Stomach (tissue), 9 donors: ENCODE results near the gene CHN1. TPM values are rescaled to one million over a fixed set of nuclear protein-coding genes. Genes with fewer than 3 reads are reported as not detected.

Experiments
- DNase-seq, 2 donors: peaks; one replicate each; pipeline versions ENCODE4 v3.0.0 to v3.0.0-alpha.2; 2013 to 2019
- H3K27ac ChIP-seq, 5 donors: fragments of 200-600 bp in 4 of 5; sonication (generic) in 4 of 5; one replicate each; pipeline ENCODE4 v1.5.1; 2013 to 2019; ENCODE audit warnings: mild to moderate bottlenecking in 1 of 5, moderate library complexity in 1 of 5
- H3K27me3 ChIP-seq, 3 donors: fragments of 200-600 bp; sonication (generic); one replicate each; pipeline ENCODE4 v1.5.1; 2017 to 2019; ENCODE audit warnings: mixed run types in 1 of 3
- H3K36me3 ChIP-seq, 4 donors: fragments of 200-600 bp; sonication (generic); 1 replicate in 3 of 4; 2 replicates in 1 of 4; pipeline ENCODE4 v1.5.1; 2016 to 2019
- H3K4me1 ChIP-seq, 4 donors: fragments of 200-600 bp; sonication (generic); one replicate each; pipeline ENCODE4 v1.5.1; 2016 to 2019
- H3K4me3 ChIP-seq, 4 donors: fragments of 200-600 bp; sonication (generic) in 3 of 4; one replicate each; pipeline ENCODE4 v1.5.1; 2016 to 2019; ENCODE audit warnings: mild to moderate bottlenecking in 1 of 4
- H3K9me3 ChIP-seq, 4 donors: fragments of 200-600 bp; sonication (generic); one replicate each; pipeline ENCODE4 v1.5.1; 2016 to 2019
- CTCF ChIP-seq, 7 experiments: fragments of 450-650 bp in 4 of 7; fragments of 200-600 bp in 3 of 7; sonication (generic) in 3 of 7; IDR thresholded peaks; one replicate each; pipeline ENCODE4 v1.5.1; 2016 to 2019; ENCODE audit warnings: antibody characterized with exemption in 7 of 7, control low read depth in 2 of 7, mild to moderate bottlenecking in 1 of 7
- EP300 ChIP-seq: sonication (generic); formaldehyde crosslinking; IDR thresholded peaks from one replicate; pipeline ENCODE4 v1.6.1; 2017; ENCODE audit warnings: antibody characterized with exemption
- POLR2A ChIP-seq, 4 donors: fragments of 450-650 bp; IDR thresholded peaks; one replicate each; pipeline ENCODE4 v1.6.1; 2016; ENCODE audit warnings: antibody characterized with exemption in 4 of 4, control low read depth in 2 of 4, mild to moderate bottlenecking in 1 of 4, moderate library complexity in 1 of 4
- POLR2AphosphoS5 ChIP-seq, 3 donors: sonication (generic); formaldehyde crosslinking; IDR thresholded peaks; one replicate each; pipeline ENCODE4 v1.6.1; 2016; ENCODE audit warnings: antibody characterized with exemption in 3 of 3
- WGBS, 5 donors: extraction: QIAGEN DNeasy Blood & Tissue Kit in 3 of 5; methylation state at CpG; one replicate each; pipeline versions ENCODE4 v1.1.5 to v1.1.7; 2013 to 2018; 5-methylcytosine and 5-hydroxymethylcytosine counted together
- intact Hi-C: fragments of 100-400 bp; cut with DNase I; formaldehyde crosslinking; loops from one replicate; pipeline ENCODE4 v1.15.1; 2023; ENCODE audit warnings: low total_unique reads
- polyA plus RNA-seq, 3 donors: library from polyadenylated mRNA; stranded (reverse); fragments of 200-250 nt; gene quantifications; one replicate each; pipeline ENCODE4 v1.2.3, GENCODE V29; 2013
- total RNA-seq, 5 donors: library from RNA; depleted of rRNA; stranded (reverse); fragments of >200 nt; gene quantifications; one replicate each; pipeline versions ENCODE4 v1.1.0 to v1.2.3, GENCODE V29; 2014 to 2016
- donor health status: healthy with polysubstance abuse.
- donor health status: Bipolar disorder and iron deficiency.
- donor health status: healthy.

Gene CHN1
- total and polyA plus RNA-seq, 8 donors = 2.3 to 50.9 (median 12.2) TPM; not detected in 1

GRCh38 chr2:174841350-174841749, 163.8 kb downstream of the CHN1 start:
- WGBS, 5 donors = 83 to 97% (median 94%) methylated on average over 2 of the region's 2 CpGs
- no peaks in the 10 kb centered on the region for H3K9me3 ChIP-seq
- TF ChIP-seq POLR2A (IDR thresholded peaks at IDR 0.05) (no peak), CTCF (IDR thresholded peaks at IDR 0.05) (no peak), EP300 (no peak), POLR2AphosphoS5 (IDR thresholded peaks at IDR 0.05) (no peak)
- no peaks in the 10 kb centered on the region for H3K36me3 ChIP-seq
- peaks cover 0 to 14% (median 4%) of the 10 kb centered on the region in 4 donors for H3K4me1 ChIP-seq
- intact Hi-C loops = no loop called here
- no peak overlapping the region for H3K27ac ChIP-seq
- no peak for DNase-seq
- H3K27me3 ChIP-seq = no peaks in the 10 kb centered on the region
- no peak overlapping the region for H3K4me3 ChIP-seq

GRCh38 chr2:174840436-174840835, 164.7 kb downstream of the CHN1 start:
- Histone ChIP-seq H3K4me1 (peaks cover 0 to 10% (median 0%) of the 10 kb centered on the region in 4 donors), H3K36me3 (no peaks in the 10 kb centered on the region), H3K27me3 (no peaks in the 10 kb centered on the region), H3K9me3 (no peaks in the 10 kb centered on the region), H3K4me3 (no peak overlapping the region), H3K27ac (no peak overlapping the region)
- WGBS, 5 donors = 70 to 82% (median 77%) methylated on average over 3 of the region's 3 CpGs
- peak in 1 of 2 donors; percentile 12 for DNase-seq
- intact Hi-C loops = no loop called here
- TF ChIP-seq POLR2AphosphoS5 (IDR thresholded peaks at IDR 0.05) (no peak), EP300 (no peak), POLR2A (IDR thresholded peaks at IDR 0.05) (no peak), CTCF (IDR thresholded peaks at IDR 0.05) (no peak)

- TF ChIP-seq CTCF (IDR thresholded peaks at IDR 0.05) = no peak
- TF ChIP-seq EP300 = no peak
- TF ChIP-seq POLR2AphosphoS5 (IDR thresholded peaks at IDR 0.05) = no peak
- TF ChIP-seq POLR2A (IDR thresholded peaks at IDR 0.05) = no peak
- Histone ChIP-seq H3K4me1 (peaks cover 0 to 10% (median 0%) of the 10 kb centered on the region in 4 donors), H3K9me3 (no peaks in the 10 kb centered on the region), H3K27ac (no peak overlapping the region), H3K4me3 (no peak overlapping the region), H3K36me3 (no peaks in the 10 kb centered on the region), H3K27me3 (no peaks in the 10 kb centered on the region)
- no peak for DNase-seq
- intact Hi-C loops = no loop called here
- WGBS, 5 donors = 71 to 83% (median 74%) methylated on average over 3 of the region's 3 CpGs
These were observed 165.5 kb downstream of the CHN1 start for GRCh38 chr2:174839662-174840061.

GRCh38 chr2:174836995-174837390, 168.2 kb downstream of the CHN1 start:
- no peak for DNase-seq
- Histone ChIP-seq H3K4me3 (no peak overlapping the region), H3K27me3 (no peaks in the 10 kb centered on the region), H3K4me1 (no peaks in the 10 kb centered on the region), H3K27ac (no peak overlapping the region), H3K9me3 (no peaks in the 10 kb centered on the region), H3K36me3 (no peaks in the 10 kb centered on the region)
- 96 to 100% (median 97%) methylated on average over 1 of the region's 1 CpG for WGBS, 5 donors
- intact Hi-C loops = no loop called here
- no peak for TF ChIP-seq EP300
- no peak for TF ChIP-seq POLR2AphosphoS5 (IDR thresholded peaks at IDR 0.05)
- no peak for TF ChIP-seq POLR2A (IDR thresholded peaks at IDR 0.05)
- no peak for TF ChIP-seq CTCF (IDR thresholded peaks at IDR 0.05)
